ENCODE results near the gene EMILIN3. TPM values are rescaled to one million over a fixed set of nuclear protein-coding genes. Genes with fewer than 3 reads are reported as not detected.

Gene EMILIN3
- total and polyA plus RNA-seq, 2 of the 8 experiments (the other 6 are each of a cell fraction or from before 2014, with no cell fraction given): 3.8 to 5.2 TPM

GRCh38 chr20:41382791-41383305 is 16.2 kb upstream of the EMILIN3 start:
- Histone ChIP-seq H2AFZ (ENCODE audit: low read length) (no peak overlapping the region), H4K8ac (ENCODE audit: extremely low read depth, insufficient read depth, low read length) (no peak overlapping the region), H4K20me1 (replicated peaks in 1 of 2; ENCODE audit: control insufficient read depth in 1 of 2, insufficient read depth in 2 of 2, low read length in 2 of 2) (no peaks in the 10 kb centered on the region), H3K4me2 (ENCODE audit: insufficient read depth in 1 of 2, low read depth in 2 of 2, low read length in 2 of 2) (no peak overlapping the region), H3K79me1 (ENCODE audit: low read depth, low read length) (no peaks in the 10 kb centered on the region), H3K23ac (ENCODE audit: insufficient read length) (no peak overlapping the region), H2BK120ac (replicated peaks; ENCODE audit: low read depth, low read length) (no peak overlapping the region), H3K23me2 (ENCODE audit: low read depth, low read length) (no peaks in the 10 kb centered on the region), H3K4me1 (replicated peaks in 1 of 4; ENCODE audit: control insufficient read depth in 3 of 4, insufficient read depth in 4 of 4, low read length in 3 of 4) (peaks cover 0 to 4% (median 1%) of the 10 kb centered on the region in 4 experiments; a peak in 2 of 7 replicates), H3K4me3 (ENCODE audit: extremely low read depth in 1 of 4, insufficient read depth in 2 of 4, low read depth in 3 of 4, low read length in 4 of 4) (no peak overlapping the region), H4K91ac (replicated peaks; ENCODE audit: insufficient read length, low read length) (no peak overlapping the region), H3K56ac (replicated peaks; ENCODE audit: insufficient read length, low read depth, low read length) (no peak overlapping the region), H2BK20ac (ENCODE audit: low read length) (no peak overlapping the region), H3K14ac (ENCODE audit: insufficient read length) (no peak overlapping the region), H3K18ac (ENCODE audit: extremely low read depth, low read length) (no peak overlapping the region), H3K79me2 (ENCODE audit: control insufficient read depth in 1 of 2, insufficient read depth in 2 of 2, low read length in 2 of 2) (no peaks in the 10 kb centered on the region), H3K9ac (replicated peaks in 1 of 4; ENCODE audit: extremely low read depth in 1 of 4, low read depth in 3 of 4, low read length in 3 of 4) (no peak overlapping the region), H3K27ac (ENCODE audit: low read depth, low read length) (no peak overlapping the region), H2BK12ac (ENCODE audit: low read depth, low read length) (no peak overlapping the region), H2AK5ac (ENCODE audit: low read depth, low read length) (no peak overlapping the region), H2BK15ac (ENCODE audit: low read length) (no peak overlapping the region), H3K36me3 (ENCODE audit: control insufficient read depth in 2 of 4, insufficient read depth in 4 of 4, low read length in 3 of 4) (no peaks in the 10 kb centered on the region), H4K5ac (ENCODE audit: insufficient read length, low read depth, low read length) (no peak overlapping the region), H3K9me3 (ENCODE audit: insufficient read depth in 2 of 2, low read depth in 1 of 2, low read length in 1 of 2) (no peaks in the 10 kb centered on the region), H3K27me3 (replicated peaks in 1 of 4; ENCODE audit: control insufficient read depth in 3 of 4, extremely low read depth in 1 of 4, insufficient read depth in 3 of 4, low read length in 3 of 4) (no peaks in the 10 kb centered on the region), H3K4ac (replicated peaks; ENCODE audit: insufficient read length, low read depth, low read length) (no peak overlapping the region), H2BK5ac (ENCODE audit: low read depth, low read length) (no peak overlapping the region)
- 91% methylated on average over 7 of the region's 7 CpGs; no CpG with 5 or more reads in 1 of the 2 experiments for WGBS, 2 experiments (ENCODE audit: extremely low coverage in 1 of 2, insufficient coverage in 1 of 2, insufficient read length in 1 of 2, insufficient replicate concordance in 2 of 2, low coverage in 1 of 2, low lambda C conversion rate in 2 of 2, missing lambda C conversion rate in 1 of 2)
- FAIRE-seq: no peak
- ChIA-PET POLR2A (ENCODE audit: partially characterized antibody) (no interaction called here), CTCF (ENCODE audit: partially characterized antibody) (interaction anchor here (0.5 to 1.2 kb wide), 6 partner anchors 24 to 273 kb away, joined by 3 to 4 read pairs (median 3); no protein-coding TSS in a partner anchor)
- no peak for DNase-seq (ENCODE audit: low read depth in 1 of 2, low spot score in 2 of 2)
- TF ChIP-seq GTF2F1 (IDR thresholded peaks at IDR 0.05; ENCODE audit: borderline replicate concordance, low read depth, low read length) (no peak), CBX8 (IDR thresholded peaks at IDR 0.05; ENCODE audit: borderline replicate concordance, low read depth, low read length) (no peak), TAF7 (optimal IDR thresholded peaks at IDR 0.05; ENCODE audit: borderline replicate concordance, low read depth, low read length) (no peak), EGR1 (IDR thresholded peaks at IDR 0.05; ENCODE audit: borderline replicate concordance, low read depth, low read length) (no peak), NRF1 (IDR thresholded peaks at IDR 0.05; ENCODE audit: low read depth, low read length) (no peak), RAD21 (IDR thresholded peaks at IDR 0.05 in 1 of 2, conservative IDR thresholded peaks at IDR 0.05 in 1 of 2; ENCODE audit: low read depth in 2 of 2, low read length in 2 of 2) (no peak), SAP30 (IDR thresholded peaks at IDR 0.05; ENCODE audit: insufficient read depth, insufficient replicate concordance, low read length) (no peak), CREB1 (IDR thresholded peaks at IDR 0.05) (no peak), SP2 (IDR thresholded peaks at IDR 0.05; ENCODE audit: low read length) (no peak), CBX5 (IDR thresholded peaks at IDR 0.05; ENCODE audit: low read depth, low read length) (no peak), GABPA (IDR thresholded peaks at IDR 0.05; ENCODE audit: borderline replicate concordance, insufficient read depth, low read length) (no peak), CEBPB (IDR thresholded peaks at IDR 0.05; ENCODE audit: low read depth, low read length) (no peak), TCF12 (IDR thresholded peaks at IDR 0.05; ENCODE audit: low read depth, low read length) (no peak)

Data from H1 (cell line).